Naive thymus-derived CD8-positive, alpha-beta T cell (primary cell): ENCODE results near the gene SIAH1. TPM values are rescaled to one million over a fixed set of nuclear protein-coding genes. Genes with fewer than 3 reads are reported as not detected.
A peak's percentile ranks its signal among the peaks of the same experiment; 100 is the strongest.
"Not testable (repeated sequence)": the region's sequence is repeated elsewhere in the genome, so short reads cannot be mapped to it uniquely, and the experiment has no call there.

ENCODE experiments used
- ATAC-seq, 2 donors: fragments of 150-1000 bp; cut with Tn5 transposase in 1 of 2; sonication (Bioruptor Pico), chemical (Tn5 transposase) in 1 of 2; 1 replicate in 1 of 2; 2 replicates in 1 of 2; pipeline ENCODE4 v1.10.0; 2021; ENCODE audit warnings: mild to moderate bottlenecking in 2 of 2, moderate library complexity in 2 of 2
- POLR2A ChIA-PET: fragments of 350-600 bp; sonication (Branson Sonifier 250); formaldehyde crosslinking; loops from one replicate; lab custom pipeline; 2021; ENCODE audit warnings: antibody characterized with exemption; lab: Charles Lee
- DNase-seq, 10 donors: peaks; one replicate each; pipeline versions ENCODE4 v3.0.0 to v3.0.0-alpha.2; 2020 to 2022
- H3K27ac Mint-ChIP-seq, 10 donors: one replicate each; pipeline ENCODE4 v1.8.0; 2020 to 2022; ENCODE audit warnings: mild to moderate bottlenecking in 10 of 10, mixed read lengths in 10 of 10, moderate library complexity in 4 of 10, inconsistent platforms in 1 of 10
- H3K27me3 Mint-ChIP-seq, 5 donors: one replicate each; pipeline ENCODE4 v1.8.0; 2021 to 2022; ENCODE audit warnings: mixed read lengths in 5 of 5
- H3K36me3 Mint-ChIP-seq, 3 donors: one replicate each; pipeline ENCODE4 v1.8.0; 2020 to 2022; ENCODE audit warnings: mixed read lengths in 3 of 3, mild to moderate bottlenecking in 2 of 3, inconsistent platforms in 1 of 3
- H3K4me1 Mint-ChIP-seq, 4 donors: one replicate each; pipeline ENCODE4 v1.8.0; 2021 to 2022; ENCODE audit warnings: mixed read lengths in 4 of 4
- H3K4me3 Mint-ChIP-seq, 10 donors: one replicate each; pipeline ENCODE4 v1.8.0; 2020 to 2022; ENCODE audit warnings: mild to moderate bottlenecking in 10 of 10, mixed read lengths in 10 of 10, moderate library complexity in 6 of 10, inconsistent platforms in 1 of 10
- H3K9me3 Mint-ChIP-seq, 9 donors: one replicate each; pipeline ENCODE4 v1.8.0; 2020 to 2022; ENCODE audit warnings: mixed read lengths in 9 of 9, mild to moderate bottlenecking in 3 of 9, inconsistent platforms in 1 of 9, moderate library complexity in 1 of 9
- polyA plus RNA-seq, 3 donors: library from polyadenylated mRNA; unstranded; fragments of 300-500 nt; fragmentation: Illumina TruSeq; gene quantifications; one replicate each; pipeline ENCODE4 v1.2.3, GENCODE V29; 2021
- total RNA-seq, 8 experiments: library from RNA in 2 of 8; stranded (reverse) in 2 of 8; gene quantifications; one replicate each; pipeline ENCODE4 v1.2.3 and lab custom pipeline; 2021 to 2026

The SIAH1 gene
- total and polyA plus RNA-seq, 5 experiments from 2014 or later = 10.8 to 25.9 (median 16.7) TPM

- H3K27ac Mint-ChIP-seq = no peak overlapping the region
- H3K4me1 Mint-ChIP-seq = peaks cover 12 to 31% (median 22%) of the 10 kb centered on the region in 4 donors
- H3K9me3 Mint-ChIP-seq = no peaks in the 10 kb centered on the region
- no peaks in the 10 kb centered on the region for H3K36me3 Mint-ChIP-seq
- H3K4me3 Mint-ChIP-seq = no peak overlapping the region
- no peaks in the 10 kb centered on the region for H3K27me3 Mint-ChIP-seq
- ATAC-seq (no peak), DNase-seq (no peak)
- POLR2A ChIA-PET = no interaction called here
Measured at GRCh38 chr16:48371393-48371780, 13.8 kb downstream of the SIAH1 start.

- not testable (repeated sequence) for H3K36me3 Mint-ChIP-seq, ATAC-seq, H3K27ac Mint-ChIP-seq, DNase-seq, H3K4me3 Mint-ChIP-seq, H3K9me3 Mint-ChIP-seq, H3K27me3 Mint-ChIP-seq
- POLR2A ChIA-PET = interaction anchor here (1.7 kb wide), 1 partner anchor 14 kb away, joined by 5 read pairs; no protein-coding TSS in a partner anchor
- H3K4me1 Mint-ChIP-seq = peaks cover 14 to 36% (median 26%) of the 10 kb centered on the region in 4 donors
Measured at GRCh38 chr16:48370668-48371392, 14.4 kb downstream of the SIAH1 start.

DNA sequence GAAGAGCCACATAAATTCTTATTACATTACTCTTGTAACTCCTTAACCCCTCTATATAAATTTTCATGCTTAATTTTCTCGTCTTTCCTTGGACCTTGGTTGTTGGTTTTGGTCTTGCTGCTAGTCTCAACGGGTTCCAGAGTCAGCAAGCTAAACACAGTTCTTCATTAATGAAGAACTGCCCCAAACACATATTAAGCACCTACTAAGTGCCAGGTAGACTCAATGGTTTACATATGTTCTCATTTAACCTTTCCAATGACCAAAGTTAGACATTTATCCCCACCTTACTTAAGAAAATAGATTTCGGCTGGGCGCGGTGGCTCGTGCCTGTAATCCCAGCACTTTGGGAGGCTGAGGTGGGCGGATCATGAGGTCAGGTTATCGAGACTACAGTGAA, 15.0 kb downstream of the SIAH1 start:
- ATAC-seq (no peak), DNase-seq (no peak)
- POLR2A ChIA-PET = interaction anchor here (1.7 kb wide), 1 partner anchor 14 kb away, joined by 5 read pairs; no protein-coding TSS in a partner anchor
- H3K27ac Mint-ChIP-seq = no peak overlapping the region
- H3K36me3 Mint-ChIP-seq = no peaks in the 10 kb centered on the region
- no peak overlapping the region for H3K4me3 Mint-ChIP-seq
- H3K9me3 Mint-ChIP-seq = no peaks in the 10 kb centered on the region
- H3K4me1 Mint-ChIP-seq = peaks cover 15 to 41% (median 31%) of the 10 kb centered on the region in 4 donors
- H3K27me3 Mint-ChIP-seq = no peaks in the 10 kb centered on the region

- POLR2A ChIA-PET = interaction anchor here (1.7 to 2.2 kb wide), 2 partner anchors 15 to 16 kb away, joined by 5 to 8 read pairs; partner anchors contain the start of gene SIAH1
- ATAC-seq (no peak), DNase-seq (no peak)
- Mint-ChIP-seq H3K27me3 (no peaks in the 10 kb centered on the region), H3K36me3 (no peaks in the 10 kb centered on the region), H3K4me3 (no peak overlapping the region), H3K4me1 (peaks cover 16 to 45% (median 34%) of the 10 kb centered on the region in 4 donors), H3K27ac (no peak overlapping the region), H3K9me3 (no peaks in the 10 kb centered on the region)
Measured at GRCh38 chr16:48369765-48370164, 15.4 kb downstream of the SIAH1 start.

DNA sequence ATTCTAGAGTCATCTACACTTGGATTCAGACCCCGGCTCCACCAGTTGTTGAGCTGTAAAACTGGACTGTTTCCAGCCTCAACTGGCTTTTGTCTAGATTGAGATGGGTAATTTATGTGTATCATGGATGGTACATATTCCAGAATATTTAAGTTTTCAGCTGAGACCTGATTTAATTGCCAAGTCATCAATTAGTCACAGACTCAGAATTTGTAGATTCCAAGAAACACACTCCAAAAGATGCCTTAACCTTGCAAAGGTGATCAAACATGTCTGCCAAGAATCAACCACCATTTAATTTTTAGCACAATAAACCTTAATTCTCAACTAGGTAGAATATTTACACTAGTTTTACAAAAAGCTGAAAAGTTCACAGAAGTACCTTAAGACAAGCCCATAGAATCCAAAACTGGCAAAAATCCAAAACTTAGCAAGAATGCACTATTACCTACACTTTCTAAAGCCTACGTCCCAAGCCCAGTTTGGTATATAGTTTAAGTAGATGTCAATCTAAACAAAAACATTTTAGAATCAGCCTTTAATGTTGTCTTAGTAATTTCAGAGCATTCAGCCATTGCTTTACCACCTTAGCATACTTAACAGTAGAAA, 17.7 kb downstream of the SIAH1 start:
- DNase-seq = no peak
- Mint-ChIP-seq H3K4me1 (peaks cover 18 to 54% (median 42%) of the 10 kb centered on the region in 4 donors), H3K36me3 (peaks cover 0 to under 1% (median 0%) of the 10 kb centered on the region in 3 donors), H3K27ac (peak overlapping the region in 8 of 10 donors; percentile 34 to 99 (median 94)), H3K4me3 (peak overlapping the region in 6 of 10 donors; percentile 10 to 96 (median 88)), H3K27me3 (no peaks in the 10 kb centered on the region), H3K9me3 (no peaks in the 10 kb centered on the region)
- POLR2A ChIA-PET = interaction anchor here (1.4 to 2.2 kb wide), 4 partner anchors 16 to 242 kb away, joined by 8 to 17 read pairs (median 10); partner anchors contain the start of genes N4BP1 and SIAH1
- ATAC-seq = no peak

- peaks cover 23 to 54% (median 41%) of the 10 kb centered on the region in 4 donors for H3K4me1 Mint-ChIP-seq
- DNase-seq = peak; percentile 11 to 79 (median 50)
- H3K4me3 Mint-ChIP-seq = peak overlapping the region; percentile 87 to 96 (median 90)
- peak; percentile 71 to 83 for ATAC-seq
- H3K27me3 Mint-ChIP-seq = no peaks in the 10 kb centered on the region
- no peaks in the 10 kb centered on the region for H3K9me3 Mint-ChIP-seq
- POLR2A ChIA-PET = interaction anchor here (0.6 to 2.2 kb wide), 13 partner anchors 11 to 1393 kb away, joined by 3 to 17 read pairs (median 5); partner anchors contain the start of genes DNAJA2, LONP2, N4BP1 and SIAH1
- peak overlapping the region; percentile 89 to 99 (median 94) for H3K27ac Mint-ChIP-seq
- H3K36me3 Mint-ChIP-seq = peaks cover 0 to 12% (median 0%) of the 10 kb centered on the region in 3 donors
Measured at GRCh38 chr16:48366165-48367093, 18.8 kb downstream of the SIAH1 start.

DNA sequence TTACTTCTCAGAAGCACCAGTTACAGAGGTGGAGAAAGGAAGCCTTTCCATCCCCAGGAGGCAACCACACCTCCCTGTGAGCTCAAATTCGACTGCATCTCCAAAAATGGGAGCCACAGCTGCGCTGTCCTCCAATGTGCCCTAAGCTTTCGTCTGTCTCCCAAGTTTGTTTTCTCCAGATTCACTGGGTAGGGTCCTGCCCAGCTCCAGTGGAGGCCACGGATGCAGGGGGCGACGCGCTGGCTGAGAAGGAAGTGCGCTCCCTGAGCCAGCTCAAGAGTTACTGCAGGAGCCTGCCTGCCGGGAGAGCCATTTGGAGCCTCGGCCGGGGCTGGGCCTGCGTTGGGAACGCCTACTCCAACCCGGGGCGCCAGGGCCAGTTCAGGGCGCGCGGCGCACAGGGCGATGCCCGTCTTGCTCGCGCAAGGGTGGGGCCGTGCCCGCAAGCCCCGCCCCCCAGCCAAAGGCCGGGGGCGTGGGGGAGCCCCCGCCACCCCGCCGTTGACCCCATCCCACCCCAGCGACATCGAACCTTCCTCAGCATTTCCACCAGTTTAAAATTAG, 19.5 kb downstream of the SIAH1 start:
- no peaks in the 10 kb centered on the region for H3K27me3 Mint-ChIP-seq
- peaks cover 0 to 16% (median 0%) of the 10 kb centered on the region in 3 donors for H3K36me3 Mint-ChIP-seq
- H3K4me3 Mint-ChIP-seq = peak overlapping the region; percentile 87 to 96 (median 90)
- H3K9me3 Mint-ChIP-seq = no peaks in the 10 kb centered on the region
- peaks cover 23 to 50% (median 38%) of the 10 kb centered on the region in 4 donors for H3K4me1 Mint-ChIP-seq
- ATAC-seq (peak; percentile 85 to 93), DNase-seq (peak; percentile 56 to 83 (median 71))
- POLR2A ChIA-PET = interaction anchor here (0.5 to 2.2 kb wide), 13 partner anchors 10 to 1392 kb away, joined by 3 to 17 read pairs (median 5); partner anchors contain the start of genes DNAJA2, N4BP1 and SIAH1
- peak overlapping the region; percentile 89 to 99 (median 94) for H3K27ac Mint-ChIP-seq

- peaks cover 21 to 50% (median 37%) of the 10 kb centered on the region in 4 donors for H3K4me1 Mint-ChIP-seq
- POLR2A ChIA-PET = interaction anchor here (0.5 to 2.0 kb wide), 4 partner anchors 15 to 258 kb away, joined by 3 to 11 read pairs (median 6); no protein-coding TSS in a partner anchor
- no peak for ATAC-seq
Measured at GRCh38 chr16:48365025-48365600, 20.1 kb downstream of the SIAH1 start.

GRCh38 chr16:48361540-48362144, 23.6 kb downstream of the SIAH1 start:
- H3K27ac Mint-ChIP-seq = no peak overlapping the region

More at GRCh38 chr16:48365025-48365600, 20.1 kb downstream of the SIAH1 start:
- Mint-ChIP-seq H3K36me3 (peaks cover 0 to 16% (median 0%) of the 10 kb centered on the region in 3 donors), H3K9me3 (no peaks in the 10 kb centered on the region), H3K4me3 (peak overlapping the region; percentile 50 to 96 (median 88)), H3K27me3 (no peaks in the 10 kb centered on the region), H3K27ac (peak overlapping the region; percentile 16 to 97 (median 82))
- DNase-seq = no peak

GRCh38 chr16:48361012-48361411, 24.2 kb downstream of the SIAH1 start:
- DNase-seq (no peak), ATAC-seq (no peak)
- no peaks in the 10 kb centered on the region for H3K27me3 Mint-ChIP-seq
- POLR2A ChIA-PET = interaction anchor here (0.6 to 0.8 kb wide), 2 partner anchors 48 to 171 kb away, joined by 4 to 5 read pairs; no protein-coding TSS in a partner anchor
- H3K36me3 Mint-ChIP-seq = peaks cover 0 to 32% (median 0%) of the 10 kb centered on the region in 3 donors
- H3K4me3 Mint-ChIP-seq = no peak overlapping the region
- no peaks in the 10 kb centered on the region for H3K9me3 Mint-ChIP-seq
- H3K27ac Mint-ChIP-seq = peak overlapping the region in 1 of 10 donors; percentile 29
- peaks cover 9 to 27% (median 19%) of the 10 kb centered on the region in 4 donors for H3K4me1 Mint-ChIP-seq

More at GRCh38 chr16:48361540-48362144, 23.6 kb downstream of the SIAH1 start:
- Mint-ChIP-seq H3K9me3 (no peaks in the 10 kb centered on the region), H3K36me3 (peaks cover 0 to 32% (median 0%) of the 10 kb centered on the region in 3 donors), H3K4me1 (peaks cover 13 to 33% (median 25%) of the 10 kb centered on the region in 4 donors), H3K4me3 (no peak overlapping the region), H3K27me3 (no peaks in the 10 kb centered on the region)
- DNase-seq (no peak), ATAC-seq (no peak)
- POLR2A ChIA-PET = no interaction called here
